Adipose tissue (tissue), 3 donors: ENCODE data around the gene MAGT1. TPM values are rescaled to one million over a fixed set of nuclear protein-coding genes. Genes with fewer than 3 reads are reported as not detected.
A peak's percentile ranks its signal among the peaks of the same experiment; 100 is the strongest.
"Not testable (repeated sequence)": the region's sequence is repeated elsewhere in the genome, so short reads cannot be mapped to it uniquely, and the experiment has no call there.

Experiments
- H3K27ac ChIP-seq: one replicate; pipeline ENCODE4 v1.5.1; 2013; ENCODE audit warnings: low read depth, low read length
- WGBS, 3 donors: extraction: QIAGEN DNeasy Blood & Tissue Kit; methylation state at CpG; one replicate each; pipeline ENCODE4 v1.1.7; 2013; 5-methylcytosine and 5-hydroxymethylcytosine counted together
- polyA plus RNA-seq, 3 donors: library from polyadenylated mRNA; stranded (reverse); fragments of 200-250 nt; gene quantifications; one replicate each; pipeline ENCODE4 v1.2.3, GENCODE V29; 2013
- donor health status: healthy with polysubstance abuse.
- donor health status: Bipolar disorder and iron deficiency.
- donor health status: healthy.

The MAGT1 gene
- polyA plus RNA-seq: 10 to 100 TPM; 10.9 to 21.3 (median 17.8) TPM

DNA sequence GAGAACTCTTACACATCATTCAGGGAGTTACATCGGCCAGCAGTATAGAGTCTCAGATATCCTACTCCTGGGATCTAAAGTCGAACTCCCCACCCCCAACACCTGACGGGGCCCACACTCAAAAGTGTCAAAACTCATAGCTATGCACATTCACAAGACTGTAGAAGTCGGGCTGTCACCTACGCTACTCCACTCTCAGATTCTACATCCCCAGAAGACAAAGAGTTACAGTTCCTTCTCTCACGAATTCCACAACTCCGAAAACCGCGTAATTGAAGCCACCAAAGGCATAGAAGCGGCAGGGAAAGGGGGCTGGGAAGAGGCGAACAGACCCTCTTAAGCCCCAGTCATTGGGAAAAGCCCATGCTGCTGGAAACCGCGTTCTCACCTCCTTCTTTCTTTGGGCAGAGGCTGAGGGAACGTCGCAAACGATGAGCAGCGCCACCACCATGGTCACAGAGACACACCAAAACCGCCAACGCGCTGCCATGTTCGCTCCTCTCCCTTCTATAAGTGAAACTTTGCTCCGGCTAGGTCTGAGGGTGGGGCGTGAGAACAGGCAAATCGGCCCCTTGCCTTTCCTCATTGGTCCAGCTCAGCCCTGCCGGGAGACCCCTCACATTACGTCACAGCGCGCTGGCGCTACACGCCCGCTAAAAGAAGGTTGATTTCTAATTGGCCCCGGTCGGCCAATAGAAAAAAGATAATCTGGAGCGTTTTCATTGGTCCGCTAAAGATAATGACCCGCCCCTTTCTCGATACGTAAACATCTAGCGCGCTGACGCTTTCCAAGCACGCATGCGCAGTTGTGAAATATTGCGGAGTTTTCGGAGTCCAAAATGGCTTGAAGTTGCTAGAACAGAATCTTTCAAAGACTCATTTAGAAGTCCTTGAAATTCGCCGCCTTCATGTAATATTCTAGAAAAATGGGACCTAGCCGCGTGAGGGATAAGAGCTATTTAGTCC lies at the start of gene MAGT1:
TSS of gene MAGT1 (minus strand) at position 515 of the 966 bp plus-strand sequence. CDS start at position 490, 25 bp downstream.
- 0 to 32% (median 0%) methylated on average over 49 of the region's 49 CpGs for WGBS, 3 donors
- H3K27ac ChIP-seq: peak within 1 kb of the TSS; percentile 75

- 90 to 100% (median 95%) methylated on average over 6 of the region's 6 CpGs for WGBS, 3 donors
- H3K27ac ChIP-seq: not testable (repeated sequence)
These were observed 49.8 kb upstream of the MAGT1 start for GRCh38 chrX:77945031-77945430.

DNA sequence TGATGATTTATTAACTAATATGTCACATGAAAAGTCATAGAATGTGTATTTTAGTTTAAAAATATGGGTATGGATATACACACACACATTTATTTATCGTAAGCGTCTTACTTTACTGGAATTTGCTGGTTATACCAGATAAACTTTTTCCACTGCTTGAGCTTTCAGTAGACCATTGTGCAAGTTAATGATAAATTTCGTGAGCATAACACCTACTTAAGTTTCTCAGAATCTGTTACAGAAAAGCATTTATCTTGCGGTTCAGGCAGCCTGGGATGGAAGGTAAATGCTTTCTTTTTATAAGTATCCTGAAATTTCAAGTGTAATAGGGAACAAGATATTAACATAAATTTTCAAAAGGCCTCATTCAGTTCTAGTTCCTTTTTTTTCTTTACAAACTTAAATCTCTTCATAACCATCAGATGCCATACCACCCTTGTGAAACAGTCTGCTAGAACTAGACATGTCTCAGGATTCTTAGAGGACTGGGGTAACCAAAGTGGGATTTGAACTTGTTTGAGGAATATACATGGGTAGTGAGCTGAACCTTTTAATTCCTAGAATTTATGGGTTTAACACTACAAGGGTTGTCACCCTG lies 42.9 kb upstream of the MAGT1 start:
- 17 to 80% (median 74%) methylated on average over 4 of the region's 4 CpGs for WGBS, 3 donors
- no peak overlapping the region for H3K27ac ChIP-seq

DNA sequence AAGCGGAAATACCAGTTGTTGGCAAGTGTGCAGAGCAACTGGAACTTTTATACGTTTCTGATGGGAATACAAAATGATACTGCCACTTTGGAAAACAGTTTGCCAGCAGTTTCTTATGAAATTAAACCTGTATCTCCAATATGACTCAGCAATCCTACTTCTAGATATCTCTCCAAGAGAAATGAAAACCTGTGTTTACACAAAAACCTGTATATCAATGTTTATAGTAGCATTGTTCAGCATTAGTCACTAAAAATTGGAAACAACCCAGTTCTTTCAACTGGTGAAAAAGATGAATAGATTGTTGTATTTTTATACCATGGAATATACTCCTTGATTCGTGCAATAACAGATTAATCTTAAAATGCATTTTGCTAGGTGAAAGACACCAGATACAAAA lies 42.1 kb upstream of the MAGT1 start:
- 15 to 66% (median 48%) methylated on average over 3 of the region's 3 CpGs for WGBS, 3 donors

DNA sequence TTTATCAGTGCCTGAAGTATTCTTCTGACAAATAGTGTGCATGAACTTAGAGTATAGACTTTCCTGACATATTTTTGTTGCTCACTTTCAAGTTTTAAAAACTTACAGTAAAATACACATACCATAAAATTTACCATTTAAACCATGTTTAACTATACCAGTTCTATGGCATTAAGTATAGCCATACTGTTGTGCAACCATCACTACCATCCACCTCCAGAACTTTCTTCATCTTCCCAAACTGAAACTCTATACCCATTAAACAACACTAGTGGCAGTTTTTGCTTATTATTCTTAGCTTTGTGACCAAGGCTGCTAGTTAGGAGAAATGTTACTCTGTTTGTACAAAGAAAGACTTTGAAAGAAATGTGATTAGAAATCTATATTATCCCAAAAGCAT lies 41.1 kb upstream of the MAGT1 start:
- no peak overlapping the region for H3K27ac ChIP-seq

More for the DNA sequence above, 42.1 kb upstream of the MAGT1 start:
- no peak overlapping the region for H3K27ac ChIP-seq

DNA sequence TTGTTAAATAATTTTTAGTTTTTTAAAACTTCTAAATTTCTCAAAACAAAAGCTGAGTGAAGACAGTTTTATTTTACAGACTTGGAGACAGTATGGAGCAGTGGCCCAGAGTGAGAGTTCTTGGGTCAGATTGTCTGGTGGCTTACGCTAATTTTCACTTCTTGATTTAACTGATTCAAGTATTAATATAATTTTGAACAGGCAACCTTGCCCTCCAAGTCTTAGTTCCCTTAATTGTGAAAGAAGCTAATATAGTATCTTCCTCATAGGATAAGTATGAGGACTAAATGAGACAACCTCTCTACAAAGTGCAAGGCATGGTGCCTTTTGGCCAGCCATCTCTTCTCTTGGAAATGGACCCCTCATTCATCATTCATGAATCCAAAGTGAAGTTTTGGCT lies 40.7 kb upstream of the MAGT1 start:
- H3K27ac ChIP-seq: no peak overlapping the region
- 66 to 85% (median 71%) methylated on average over 1 of the region's 1 CpG for WGBS, 3 donors

DNA sequence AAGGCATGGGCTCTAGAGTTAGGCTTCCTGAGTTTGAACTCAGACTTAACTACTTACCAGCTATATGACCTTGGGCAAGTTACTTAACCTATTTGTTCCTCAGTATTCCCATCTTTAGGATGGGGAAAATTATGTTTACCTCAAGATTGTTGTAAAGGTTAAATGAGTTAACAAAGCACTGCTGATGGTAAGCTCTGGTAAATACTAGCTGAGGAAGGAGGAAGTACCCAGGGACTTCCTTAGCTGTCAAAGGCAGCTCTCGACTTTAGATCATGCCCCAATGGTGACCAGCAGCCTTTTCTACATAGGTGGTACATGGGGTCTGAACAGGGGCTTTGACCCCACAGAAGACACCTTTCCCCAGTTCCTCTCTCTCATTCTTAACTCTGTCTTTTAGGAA lies 35.3 kb upstream of the MAGT1 start:
- WGBS, 3 donors: 33 to 86% (median 45%) methylated on average over 1 of the region's 1 CpG

GRCh38 chrX:77925764-77926163 lies 30.5 kb upstream of the MAGT1 start:
- 25 to 57% (median 26%) methylated on average over 3 of the region's 3 CpGs for WGBS, 3 donors
- H3K27ac ChIP-seq: no peak overlapping the region

More for the DNA sequence above, 35.3 kb upstream of the MAGT1 start:
- H3K27ac ChIP-seq: no peak overlapping the region

DNA sequence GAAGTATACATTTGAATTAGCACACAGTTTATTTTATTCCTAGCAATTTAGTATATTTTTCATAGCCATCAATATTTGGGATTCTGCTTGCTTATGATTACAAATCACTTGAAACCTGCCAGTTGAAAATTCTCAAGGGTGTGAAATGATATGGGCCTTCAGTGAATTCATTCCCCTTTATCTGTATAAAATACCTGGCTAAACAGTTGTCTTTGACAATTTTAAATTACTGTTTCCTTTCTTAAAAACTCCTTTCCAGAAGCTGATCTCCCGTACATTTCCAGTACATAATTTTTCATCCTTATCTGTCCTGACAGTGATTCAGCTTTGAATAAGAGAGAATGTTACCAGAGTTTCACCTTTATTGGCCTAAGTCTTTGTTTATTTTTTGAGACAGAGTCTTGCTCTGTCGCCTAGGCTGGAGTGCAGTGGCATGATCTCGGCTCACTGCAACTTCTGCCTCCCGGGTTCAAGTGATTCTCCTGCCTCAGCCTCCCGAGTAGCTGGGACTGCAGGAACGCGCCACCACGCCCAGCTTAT lies 29.2 kb upstream of the MAGT1 start:
- 69 to 91% (median 85%) methylated on average over 8 of the region's 8 CpGs for WGBS, 3 donors

GRCh38 chrX:77922787-77923186 lies 27.6 kb upstream of the MAGT1 start:
- no peak overlapping the region for H3K27ac ChIP-seq

More for the DNA sequence above, 29.2 kb upstream of the MAGT1 start:
- H3K27ac ChIP-seq: no peak overlapping the region

- not testable (repeated sequence) for H3K27ac ChIP-seq
- WGBS, 3 donors: 61 to 82% (median 72%) methylated on average over 6 of the region's 6 CpGs
These were observed 24.1 kb upstream of the MAGT1 start for GRCh38 chrX:77919370-77919769.

GRCh38 chrX:77918568-77918967 lies 23.3 kb upstream of the MAGT1 start:
- H3K27ac ChIP-seq: no peak overlapping the region
- WGBS, 3 donors: 22 to 62% (median 50%) methylated on average over 3 of the region's 3 CpGs

DNA sequence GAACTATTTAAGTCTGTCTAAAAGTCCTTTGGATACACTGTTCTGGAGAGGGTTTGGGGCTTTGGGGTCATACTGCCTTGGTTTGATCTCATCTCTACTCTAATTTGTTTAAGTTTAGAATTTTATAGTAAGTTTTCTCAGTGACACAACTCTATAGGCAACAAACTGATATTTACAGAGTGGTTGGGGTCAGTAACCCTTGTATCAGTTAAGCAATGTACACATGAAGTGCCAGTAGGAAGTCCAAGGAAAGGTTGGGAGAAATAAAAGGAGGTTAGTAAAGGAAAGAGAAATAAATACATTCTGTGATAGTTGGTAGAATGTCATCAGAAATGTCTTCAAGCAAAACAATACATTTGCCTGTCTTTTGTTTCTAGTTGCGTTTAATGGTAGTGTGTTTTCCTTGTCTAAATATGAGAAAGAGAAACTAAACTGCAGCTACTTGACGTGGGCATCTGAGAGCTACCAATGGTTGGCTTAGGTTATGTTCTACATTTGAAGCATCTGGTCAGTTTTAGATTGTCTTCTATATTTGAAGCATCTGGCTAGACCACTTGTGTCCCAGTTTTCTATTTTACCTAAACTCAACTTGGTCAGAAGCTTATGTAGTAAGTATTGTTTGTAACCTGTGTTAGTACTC lies 22.2 kb upstream of the MAGT1 start:
- H3K27ac ChIP-seq: no peak overlapping the region
- WGBS, 3 donors: 36 to 60% (median 44%) methylated on average over 2 of the region's 2 CpGs

GRCh38 chrX:77910108-77910840 lies 15.0 kb upstream of the MAGT1 start, which contains the start of gene ATP7A:
ATP7A (plus strand) TSS chrX:77910693; CDS start chrX:77971642, 60,949 bp downstream.
- 1 to 33% (median 2%) methylated on average over 29 to 36 of the region's 36 CpGs for WGBS, 3 donors
- H3K27ac ChIP-seq: no peak within 1 kb of the TSS

GRCh38 chrX:77901506-77901905 lies 6.3 kb upstream of the MAGT1 start:
- 82 to 88% (median 84%) methylated on average over 5 of the region's 5 CpGs for WGBS, 3 donors

DNA sequence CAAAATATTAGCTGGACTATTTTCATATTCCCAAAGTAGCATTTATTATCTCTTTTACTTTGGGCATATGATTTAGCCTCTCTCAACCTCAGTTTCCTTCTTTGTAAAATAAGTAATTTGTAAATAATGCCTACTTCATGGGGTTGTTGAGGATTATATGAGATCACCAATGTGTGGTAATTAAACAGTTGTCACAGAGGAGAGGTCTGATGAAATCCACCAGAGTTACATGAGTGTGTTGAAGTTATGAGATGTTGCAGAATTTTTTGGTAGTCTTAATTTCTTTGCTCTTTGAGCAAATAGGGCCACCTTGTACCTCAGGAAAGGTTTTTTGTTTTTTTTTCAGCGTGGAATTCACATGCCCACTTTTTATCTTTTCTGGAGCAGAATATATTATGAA lies 5.5 kb upstream of the MAGT1 start:
- no peak overlapping the region for H3K27ac ChIP-seq
- 47 to 70% (median 69%) methylated on average over 1 of the region's 1 CpG for WGBS, 3 donors

More at GRCh38 chrX:77901506-77901905, 6.3 kb upstream of the MAGT1 start:
- no peak overlapping the region for H3K27ac ChIP-seq

DNA sequence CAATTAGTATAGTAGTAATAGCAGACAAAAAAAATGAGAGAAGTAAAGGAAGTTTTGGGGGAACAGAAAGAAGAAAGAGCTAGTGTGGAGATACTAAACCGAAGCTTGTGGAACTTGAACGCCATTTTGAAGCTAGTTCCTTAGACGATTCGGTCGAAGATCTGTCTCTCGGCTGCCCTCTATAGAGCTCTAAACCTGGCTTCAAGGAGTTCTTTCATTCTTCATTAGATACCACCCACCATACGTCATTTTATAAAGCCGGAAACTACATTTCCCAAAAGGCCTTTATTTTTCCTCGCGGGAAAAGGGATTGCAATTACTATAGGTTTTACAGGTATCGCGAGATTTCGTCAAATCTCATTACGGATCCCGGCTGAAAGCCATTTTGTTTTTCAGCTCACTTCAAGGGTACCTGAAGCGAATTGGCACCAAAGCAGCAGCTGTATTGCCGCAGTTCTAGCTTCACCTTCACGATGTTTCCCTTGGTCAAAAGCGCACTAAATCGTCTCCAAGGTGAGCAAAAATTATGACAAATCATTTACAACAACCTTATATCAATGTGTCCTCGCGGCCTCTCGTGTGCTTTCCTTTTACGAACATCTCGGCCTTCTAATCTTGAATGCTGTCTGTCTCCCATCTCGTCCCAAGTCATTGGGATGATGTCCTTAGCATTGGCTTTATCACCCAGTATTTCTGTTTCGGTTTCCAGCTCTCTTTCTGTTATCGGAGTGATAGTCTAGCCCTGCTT lies 4.0 kb upstream of the MAGT1 start, which contains the start of gene COX7B:
TSS of gene COX7B (plus strand) at position 388 of the 748 bp plus-strand sequence. CDS start at position 474, 86 bp downstream.
- 1 to 37% (median 1%) methylated on average over 28 of the region's 28 CpGs for WGBS, 3 donors

More for the DNA sequence above, 4.0 kb upstream of the MAGT1 start, which contains the start of gene COX7B:
- no peak within 1 kb of the TSS for H3K27ac ChIP-seq
